OCI-LY7 (cell line): Measurements from ENCODE around the gene C16orf89.

Experiments used
- EZH2phosphoT487 ChIP-seq: fragments of 200-600 bp; sonication (generic); IDR thresholded peaks from 2 replicates; pipeline ENCODE4 v1.6.1; 2018; ENCODE audit warnings: low read depth, borderline replicate concordance, mild to moderate bottlenecking, mixed run types, antibody characterized with exemption, low read length, moderate library complexity, mixed read lengths
- TF ChIP-seq, protein P1 (sequence below): fragments of 200-600 bp; sonication (generic); conservative IDR thresholded peaks from 2 replicates; pipeline ENCODE4 v1.5.1; 2014; ENCODE audit warnings: mild to moderate bottlenecking, antibody characterized with exemption, low read length, moderate library complexity, mixed read lengths

DNA sequence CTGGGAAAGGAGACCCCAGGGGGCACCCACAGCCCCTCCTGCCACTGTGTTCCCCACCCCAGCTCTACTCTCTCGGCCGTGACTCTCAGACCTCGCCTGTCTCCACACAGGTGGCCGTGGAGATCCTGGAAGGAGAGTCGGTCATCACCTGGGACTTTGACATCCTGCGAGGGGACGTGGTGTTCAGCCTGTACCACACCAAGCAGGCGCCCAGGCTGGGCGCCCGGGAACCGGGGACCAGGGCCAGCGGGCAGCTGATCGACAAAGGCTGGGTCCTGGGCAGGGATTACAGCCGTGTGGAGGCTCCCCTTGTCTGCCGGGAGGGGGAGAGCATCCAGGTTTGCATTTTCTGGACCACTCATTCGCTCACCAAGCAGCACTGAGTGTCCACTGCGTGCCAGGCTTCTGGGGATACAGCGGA is 57.4 kb downstream of the C16orf89 start:
- TF ChIP-seq, protein P1, sequence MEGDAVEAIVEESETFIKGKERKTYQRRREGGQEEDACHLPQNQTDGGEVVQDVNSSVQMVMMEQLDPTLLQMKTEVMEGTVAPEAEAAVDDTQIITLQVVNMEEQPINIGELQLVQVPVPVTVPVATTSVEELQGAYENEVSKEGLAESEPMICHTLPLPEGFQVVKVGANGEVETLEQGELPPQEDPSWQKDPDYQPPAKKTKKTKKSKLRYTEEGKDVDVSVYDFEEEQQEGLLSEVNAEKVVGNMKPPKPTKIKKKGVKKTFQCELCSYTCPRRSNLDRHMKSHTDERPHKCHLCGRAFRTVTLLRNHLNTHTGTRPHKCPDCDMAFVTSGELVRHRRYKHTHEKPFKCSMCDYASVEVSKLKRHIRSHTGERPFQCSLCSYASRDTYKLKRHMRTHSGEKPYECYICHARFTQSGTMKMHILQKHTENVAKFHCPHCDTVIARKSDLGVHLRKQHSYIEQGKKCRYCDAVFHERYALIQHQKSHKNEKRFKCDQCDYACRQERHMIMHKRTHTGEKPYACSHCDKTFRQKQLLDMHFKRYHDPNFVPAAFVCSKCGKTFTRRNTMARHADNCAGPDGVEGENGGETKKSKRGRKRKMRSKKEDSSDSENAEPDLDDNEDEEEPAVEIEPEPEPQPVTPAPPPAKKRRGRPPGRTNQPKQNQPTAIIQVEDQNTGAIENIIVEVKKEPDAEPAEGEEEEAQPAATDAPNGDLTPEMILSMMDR = no peak
- no peak for TF ChIP-seq EZH2phosphoT487
